Stimulated activated CD8-positive, alpha-beta memory T cell treated with anti-CD3 and anti-CD28 coated beads, Interleukin-15, amount 100 ng/mL, for 4 hours (primary cell): Measurements from ENCODE around the gene TRIM60.
"Not testable (repeated sequence)": the region's sequence is repeated elsewhere in the genome, so short reads cannot be mapped to it uniquely, and the experiment has no call there.

Source experiments
- DNase-seq, 2 donors: peaks; one replicate each; pipeline ENCODE4 v3.0.0-alpha.2; 2020; ENCODE audit warnings: low read depth in 2 of 2

The TRIM60 gene

DNA sequence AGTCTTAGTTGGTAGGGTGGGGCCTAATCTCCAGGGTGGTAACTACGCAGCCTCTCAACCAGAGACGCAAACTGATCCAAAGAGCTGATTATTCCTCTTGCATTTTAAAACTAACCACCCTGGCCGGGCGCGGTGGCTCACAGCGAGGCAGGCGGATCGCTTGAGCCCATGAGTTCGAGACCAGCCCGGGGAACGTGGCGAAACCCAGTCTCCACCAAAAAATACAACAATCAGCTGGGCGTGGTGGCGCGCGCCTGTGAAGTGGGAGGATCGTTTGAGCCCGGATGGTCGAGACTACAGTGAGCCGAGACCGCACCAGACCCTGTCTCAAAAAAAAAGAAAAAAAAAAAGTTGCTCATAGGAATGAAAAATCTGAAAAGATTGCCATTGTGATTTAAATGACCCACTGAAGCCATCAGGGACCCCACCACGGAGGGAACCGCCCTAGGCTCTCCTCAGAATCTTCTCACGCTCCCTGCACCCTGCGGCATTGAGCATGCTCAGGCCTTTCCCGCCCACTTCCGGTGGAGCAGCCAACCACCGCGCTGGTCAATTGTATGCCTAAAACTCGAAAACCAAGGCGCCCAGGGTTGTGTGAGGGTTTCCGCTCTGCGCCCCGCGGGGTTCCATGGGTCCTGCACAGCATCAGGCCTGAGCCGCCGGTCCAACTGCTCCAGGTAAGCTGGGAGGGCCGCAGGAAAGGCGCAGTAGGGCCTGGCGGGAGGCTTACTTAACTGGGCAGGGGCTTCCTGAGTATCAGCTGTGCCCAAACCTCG lies at the start of gene TRIM60:
Gene TRIM60, plus strand, starts transcription at position 564 of the 776 bp plus-strand sequence. CDS start 8,074 bp downstream, outside the sequence.
- no peak for DNase-seq

DNA sequence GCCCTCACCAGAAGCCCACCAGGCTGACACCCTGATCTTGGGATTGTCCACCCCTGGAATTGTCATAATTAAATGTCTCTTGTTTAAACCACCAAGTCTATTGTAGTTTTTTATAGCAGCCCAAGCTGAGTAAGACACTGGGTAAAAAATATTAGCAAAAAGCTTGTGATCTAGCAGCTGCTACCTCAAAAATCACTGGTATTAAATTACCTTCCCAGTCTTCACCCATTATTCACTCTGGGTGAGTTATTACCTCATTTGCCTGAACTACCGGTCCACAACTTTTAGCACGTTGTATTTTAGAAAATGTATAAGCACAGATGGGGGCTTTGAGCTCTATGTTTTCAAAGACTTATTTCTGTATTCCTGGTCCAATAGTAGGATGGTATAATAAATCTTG lies 42.3 kb upstream of the TRIM60 start:
- no peak for DNase-seq

DNA sequence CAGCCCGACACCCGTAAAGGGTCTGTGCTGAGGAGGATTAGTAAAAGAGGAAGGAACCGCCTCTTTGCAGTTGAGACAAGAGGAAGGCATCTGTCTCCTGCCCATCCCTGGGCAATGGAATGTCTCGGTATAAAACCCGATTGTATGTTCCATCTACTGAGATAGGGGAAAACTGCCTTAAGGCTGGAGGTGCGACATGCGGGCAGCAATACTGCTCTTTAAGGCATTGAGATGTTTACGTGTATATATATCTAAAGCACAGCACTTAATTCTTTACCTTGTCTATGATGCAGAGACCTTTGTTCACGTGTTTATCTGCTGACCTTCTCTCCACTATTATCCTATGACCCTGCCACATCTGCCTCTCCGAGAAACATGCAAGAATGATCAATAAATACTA lies 41.0 kb upstream of the TRIM60 start:
- DNase-seq = not testable (repeated sequence)

DNA sequence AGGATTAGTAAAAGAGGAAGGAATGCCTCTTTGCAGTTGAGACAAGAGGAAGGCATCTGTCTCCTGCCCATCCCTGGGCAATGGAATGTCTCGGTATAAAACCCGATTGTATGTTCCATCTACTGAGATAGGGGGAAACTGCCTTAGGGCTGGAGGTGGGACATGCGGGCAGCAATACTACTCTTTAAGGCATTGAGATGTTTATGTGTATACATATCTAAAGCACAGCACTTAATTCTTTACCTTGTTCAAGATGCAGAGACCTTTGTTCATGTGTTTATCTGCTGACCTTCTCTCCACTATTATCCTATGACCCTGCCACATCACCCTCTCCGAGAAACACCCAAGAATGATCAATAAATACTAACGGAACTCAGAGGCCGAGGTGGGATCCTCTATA lies 35.7 kb upstream of the TRIM60 start:
- not testable (repeated sequence) for DNase-seq

DNA sequence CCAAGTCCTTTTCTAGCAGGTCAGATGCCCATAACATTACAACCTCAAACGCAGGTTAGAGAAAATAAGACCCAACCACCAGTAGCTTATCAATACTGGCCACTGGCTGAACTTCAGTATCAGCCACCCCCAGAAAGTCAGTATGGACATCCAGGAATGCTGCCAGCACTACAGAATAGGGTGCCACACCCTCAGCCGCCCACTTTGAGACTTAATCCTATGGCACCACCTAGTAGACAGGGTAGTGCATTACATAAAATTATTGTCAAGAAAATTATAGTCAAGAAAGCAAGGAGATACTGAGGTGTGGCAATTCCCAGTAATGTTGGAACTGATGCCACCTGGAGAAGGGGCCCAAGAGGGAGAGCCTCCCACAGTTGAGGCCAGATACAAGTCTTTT lies 34.5 kb upstream of the TRIM60 start:
- no peak for DNase-seq

DNA sequence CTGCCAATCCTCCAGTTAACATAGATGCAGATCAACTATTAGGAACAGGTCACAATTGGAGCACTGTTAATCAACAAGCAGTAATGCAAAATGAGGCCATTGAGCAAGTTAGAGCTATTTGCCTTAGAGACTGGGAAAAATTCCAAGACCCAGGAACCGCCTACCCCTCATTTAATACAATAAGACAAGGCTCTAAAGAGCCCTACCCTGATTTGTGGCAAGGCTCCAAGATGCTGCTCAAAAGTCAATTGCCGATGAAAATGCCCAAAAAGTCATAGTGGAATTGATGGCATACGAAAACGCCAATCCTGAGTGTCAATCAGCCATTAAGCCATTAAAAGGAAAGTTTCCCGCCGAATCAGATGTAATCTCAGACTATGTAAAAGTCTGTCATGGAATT lies 33.9 kb upstream of the TRIM60 start:
- no peak for DNase-seq

DNA sequence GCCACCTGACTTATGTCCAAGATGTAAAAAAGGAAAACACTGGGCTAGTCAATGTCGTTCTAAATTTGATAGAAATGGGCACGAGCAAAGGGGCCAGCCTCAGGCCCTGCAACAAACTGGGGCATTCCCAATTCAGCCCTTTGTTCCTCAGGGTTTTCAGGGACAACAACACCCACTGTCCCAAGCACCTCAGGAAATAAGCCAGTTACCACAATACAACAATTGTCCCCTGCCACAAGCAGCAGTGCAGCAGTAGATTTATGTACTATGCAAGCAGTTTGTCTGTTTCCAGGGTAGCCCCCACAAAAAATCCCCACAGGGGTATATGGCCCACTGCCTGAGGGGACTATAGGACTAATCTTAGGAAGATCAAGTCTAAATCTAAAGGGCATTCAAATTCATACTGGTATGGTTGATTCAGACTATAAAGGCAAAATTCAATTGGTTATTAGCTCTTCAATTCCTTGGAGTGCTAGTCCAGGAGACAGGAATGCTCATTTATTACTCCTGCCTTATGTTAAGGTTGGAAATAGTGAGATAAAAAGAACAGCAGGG lies 33.2 kb upstream of the TRIM60 start:
- DNase-seq = not testable (repeated sequence)

DNA sequence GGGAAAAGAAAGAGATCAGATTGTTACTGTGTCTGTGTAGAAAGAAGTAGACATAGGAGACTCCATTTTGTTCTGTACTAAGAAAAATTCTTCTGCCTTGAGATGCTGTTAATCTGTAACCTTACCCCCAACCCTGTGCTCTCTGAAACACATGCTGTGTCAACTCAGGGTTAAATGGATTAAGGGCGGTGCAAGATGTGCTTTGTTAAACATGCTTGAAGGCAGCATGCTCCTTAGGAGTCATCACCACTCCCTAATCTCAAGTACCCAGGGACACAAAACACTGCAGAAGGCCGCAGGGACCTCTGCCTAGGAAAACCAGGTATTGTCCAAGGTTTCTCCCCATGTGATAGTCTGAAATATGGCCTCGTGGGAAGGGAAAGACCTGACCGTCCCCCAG lies 29.8 kb upstream of the TRIM60 start:
- DNase-seq = not testable (repeated sequence)

DNA sequence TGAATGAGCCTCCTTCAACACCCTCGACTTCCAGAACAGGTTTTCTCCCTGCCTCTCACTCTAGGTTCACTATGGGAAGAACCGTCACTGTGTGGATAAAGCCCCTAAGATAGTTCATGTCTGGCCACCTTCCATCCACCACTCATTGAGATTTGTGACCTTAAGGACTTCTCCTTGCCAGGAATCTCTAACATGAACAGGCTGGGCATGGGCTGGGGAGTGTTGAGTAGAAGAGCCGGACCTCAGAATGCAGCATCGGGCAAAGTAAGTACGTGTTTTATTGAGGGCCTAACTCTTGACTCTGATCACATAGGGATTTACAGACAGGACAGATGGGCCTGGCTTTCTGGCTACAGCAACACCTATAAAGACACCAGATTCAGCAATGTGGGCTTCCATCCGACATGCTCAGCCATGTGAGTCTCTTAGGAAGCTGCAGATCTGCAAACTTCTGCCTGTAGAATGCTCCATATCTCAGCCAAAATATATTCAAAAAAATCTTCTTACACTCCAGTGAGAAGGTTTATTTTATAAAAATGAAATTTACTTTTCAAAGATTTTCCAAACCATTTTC lies 26.4 kb upstream of the TRIM60 start:
- no peak for DNase-seq

DNA sequence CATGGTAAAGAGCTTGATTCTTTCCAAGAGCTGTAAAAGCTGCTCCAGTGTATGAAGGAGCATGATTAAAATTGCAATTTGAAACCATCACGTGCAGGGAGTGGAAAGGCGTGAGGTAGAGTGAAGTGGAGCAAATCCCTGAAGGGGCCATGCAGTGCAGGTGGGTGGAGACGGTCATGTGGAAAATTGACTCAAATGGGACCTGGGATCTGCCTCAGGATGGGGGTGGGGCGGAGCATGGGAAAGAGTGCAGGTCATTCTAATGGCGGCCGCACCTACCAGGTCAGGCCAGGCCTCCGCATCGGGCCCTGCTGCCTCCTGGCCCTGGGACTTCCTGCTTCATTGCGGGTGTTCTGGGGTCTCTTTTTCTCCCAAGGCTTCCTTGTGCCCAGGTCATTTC lies 25.3 kb upstream of the TRIM60 start:
- DNase-seq = no peak

DNA sequence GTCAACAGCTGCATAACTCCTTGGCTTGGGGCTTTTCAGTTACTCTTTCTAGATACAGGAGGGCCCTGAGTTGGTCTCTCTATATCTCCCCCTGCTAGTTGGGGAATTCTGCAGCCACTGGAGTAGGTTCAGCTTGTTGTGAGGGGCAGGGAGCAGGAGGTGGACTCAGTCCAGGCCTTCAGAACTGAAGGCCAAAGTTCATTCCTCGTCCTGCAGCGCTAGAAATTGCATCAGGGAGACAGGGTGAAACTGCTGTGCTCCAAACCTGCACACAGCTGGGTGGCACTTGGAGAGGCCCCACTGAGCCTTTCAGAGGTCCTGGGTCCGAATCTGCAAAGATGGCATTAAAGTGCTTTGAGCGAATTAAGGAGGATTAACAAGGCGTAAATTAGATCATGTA lies 24.9 kb upstream of the TRIM60 start:
- DNase-seq = no peak

DNA sequence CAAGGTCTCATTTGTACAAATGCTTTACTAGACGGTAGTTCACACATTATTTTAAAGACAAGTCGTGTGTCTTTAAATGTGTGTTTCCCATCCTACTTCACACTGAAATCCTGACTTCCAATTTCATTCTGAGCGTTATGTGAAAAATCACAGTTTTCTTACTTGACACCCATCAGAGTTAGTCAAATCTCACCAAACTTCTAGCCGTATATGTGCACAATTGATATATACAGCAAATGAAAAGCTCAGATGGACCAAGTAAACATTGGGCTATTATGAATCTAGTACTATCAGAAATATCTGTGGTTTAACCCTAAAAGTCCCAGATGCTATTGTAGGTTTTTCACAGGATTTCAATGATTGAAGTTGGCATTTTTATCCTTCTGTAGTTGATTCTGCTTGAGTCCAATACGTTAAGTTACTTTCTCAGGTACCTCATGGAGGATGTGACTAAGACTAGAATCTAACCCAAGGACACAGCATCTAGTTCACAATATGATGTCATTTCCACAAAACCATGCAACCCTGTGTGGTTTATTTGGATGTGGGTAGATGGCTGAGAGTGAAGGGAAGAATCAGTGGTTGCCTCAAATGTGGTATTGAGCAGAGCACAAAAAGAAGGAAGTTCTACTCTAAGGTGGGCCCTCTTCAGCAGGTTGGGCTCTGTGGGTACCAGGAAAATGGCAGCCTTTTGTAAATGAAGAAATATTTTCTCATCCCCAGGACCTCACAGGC lies 22.1 kb upstream of the TRIM60 start:
- DNase-seq = no peak

DNA sequence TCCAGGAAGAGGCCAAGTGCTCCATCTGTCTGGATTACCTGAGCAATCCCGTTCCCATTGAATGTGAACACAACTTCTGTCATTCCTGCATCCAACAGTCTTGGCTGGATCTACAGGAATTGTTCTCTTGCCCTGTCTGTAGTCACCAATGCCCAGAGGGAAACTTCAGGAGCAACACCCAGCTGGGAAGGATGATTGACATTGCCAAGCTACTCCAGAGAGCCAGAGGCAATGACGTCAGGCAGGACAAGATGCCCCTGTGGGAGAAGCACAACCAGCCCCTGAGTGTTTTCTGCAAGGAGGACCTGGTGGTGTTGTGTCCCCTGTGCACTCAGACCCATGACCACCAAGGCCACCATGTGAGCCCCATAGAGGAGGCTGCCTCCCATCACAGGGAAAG lies 21.3 kb upstream of the TRIM60 start:
- no peak for DNase-seq

DNA sequence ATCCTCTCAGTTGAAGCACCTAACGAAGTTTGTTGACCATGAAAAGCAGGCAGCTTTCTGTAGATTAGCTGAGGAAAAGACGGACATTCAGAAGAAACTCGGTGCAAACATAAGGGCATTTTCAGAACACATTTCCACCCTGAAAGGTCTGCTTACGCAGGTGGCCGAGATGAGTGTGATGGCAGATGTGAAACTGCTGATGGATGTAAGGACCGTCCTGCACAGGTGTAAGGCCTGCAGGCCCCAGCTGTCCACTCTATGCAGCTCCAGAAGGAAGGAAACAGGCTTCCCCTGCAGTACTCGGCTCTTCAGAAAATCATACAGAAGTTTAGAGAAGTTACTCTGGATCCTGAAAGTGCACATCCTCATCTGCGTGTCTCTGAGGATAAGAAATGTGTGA lies 20.8 kb upstream of the TRIM60 start:
- no peak for DNase-seq

DNA sequence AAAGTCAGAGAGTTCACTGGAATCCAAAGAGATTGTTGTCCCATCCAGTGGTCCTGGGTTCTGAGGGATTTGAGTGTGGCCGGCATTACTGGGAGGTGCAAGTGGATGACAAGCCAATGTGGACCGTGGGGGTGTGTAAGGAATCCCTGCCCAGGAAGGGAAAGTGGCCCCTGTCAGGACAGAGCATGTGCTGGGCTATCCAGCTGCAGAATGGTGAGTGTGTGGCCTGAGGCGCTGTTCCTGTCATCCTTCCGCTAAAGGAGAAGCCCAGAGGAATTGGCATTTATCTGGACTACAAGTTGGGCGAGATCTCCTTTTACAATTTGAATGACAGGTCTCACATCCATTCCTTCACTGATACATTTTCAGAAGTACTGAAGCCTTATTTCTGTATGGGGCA lies 20.4 kb upstream of the TRIM60 start:
- no peak for DNase-seq

DNA sequence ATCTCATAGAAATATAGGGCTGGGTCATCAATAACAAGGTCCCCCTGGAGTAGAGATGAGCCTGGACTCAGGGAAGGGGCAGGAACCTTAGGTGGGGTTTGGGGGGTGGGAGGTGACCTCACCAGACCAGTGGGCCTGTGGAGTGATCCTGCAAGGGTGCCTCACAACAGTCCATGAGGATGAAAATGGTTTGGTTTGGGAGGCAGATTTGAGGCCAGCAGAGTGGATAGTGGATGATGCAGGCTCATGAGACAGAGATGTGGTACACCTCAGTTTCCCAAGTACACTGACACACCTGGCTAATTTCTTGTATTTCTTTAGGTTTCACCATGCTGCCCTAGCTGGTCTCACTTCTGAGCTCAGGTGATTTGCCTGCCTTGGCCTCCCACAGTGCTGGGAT lies 18.1 kb upstream of the TRIM60 start:
- DNase-seq = no peak

DNA sequence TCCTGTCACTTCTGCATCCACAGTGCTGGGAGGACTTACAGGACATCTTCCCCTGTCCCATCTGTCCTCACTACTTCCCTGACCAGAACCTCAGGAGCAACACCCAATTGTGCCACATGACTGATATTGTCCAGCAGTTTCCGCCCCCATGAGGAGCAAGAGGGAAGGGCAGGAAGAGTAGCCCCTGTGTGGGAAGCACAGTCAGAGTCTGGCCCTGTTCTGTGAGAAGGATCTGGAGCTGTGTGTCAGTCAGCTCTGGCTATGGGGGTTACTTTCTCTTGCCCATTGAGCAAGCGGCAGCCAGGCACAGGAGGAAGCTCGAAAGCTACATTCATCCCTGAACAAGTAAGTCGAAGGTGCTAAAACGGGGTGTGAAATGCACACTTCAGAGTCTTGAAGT lies 14.8 kb upstream of the TRIM60 start:
- DNase-seq = no peak

DNA sequence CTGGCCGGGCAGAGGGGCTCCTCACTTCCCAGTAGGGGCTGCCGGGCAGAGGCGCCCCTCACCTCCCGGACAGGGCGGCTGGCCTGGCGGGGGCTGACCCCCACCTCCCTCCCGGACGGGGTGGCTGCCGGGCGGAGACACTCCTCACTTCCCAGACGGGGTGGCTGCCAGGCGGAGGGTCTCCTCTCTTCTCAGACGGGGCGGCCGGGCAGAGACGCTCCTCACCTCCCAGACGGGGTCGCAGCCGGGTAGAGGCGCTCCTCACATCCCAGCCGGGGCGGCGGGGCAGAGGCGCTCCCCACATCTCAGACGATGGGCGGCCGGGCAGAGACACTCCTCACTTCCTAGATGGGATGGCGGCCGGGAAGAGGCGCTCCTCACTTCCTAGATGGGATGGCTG lies 11.8 kb upstream of the TRIM60 start:
- DNase-seq = not testable (repeated sequence)

DNA sequence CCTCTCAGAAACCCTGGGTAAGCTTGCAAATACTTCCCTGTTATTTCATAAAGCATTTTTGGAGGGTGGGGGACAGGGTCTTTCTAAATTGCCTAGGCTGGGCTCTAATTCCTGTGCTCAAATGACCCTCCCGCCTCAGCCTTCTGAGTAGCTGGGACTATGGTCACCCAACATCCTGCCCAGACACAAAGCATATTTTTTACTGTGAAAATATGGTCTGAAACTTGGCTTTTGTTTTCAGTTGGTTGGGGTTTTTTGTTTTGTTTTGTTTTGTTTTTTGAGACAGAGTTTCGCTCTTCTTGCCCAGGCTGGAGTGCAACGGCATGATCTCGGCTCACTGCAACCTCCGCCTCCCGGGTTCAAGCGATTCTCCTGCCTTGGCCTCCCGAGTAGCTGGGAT lies 6.0 kb upstream of the TRIM60 start:
- DNase-seq = not testable (repeated sequence)

DNA sequence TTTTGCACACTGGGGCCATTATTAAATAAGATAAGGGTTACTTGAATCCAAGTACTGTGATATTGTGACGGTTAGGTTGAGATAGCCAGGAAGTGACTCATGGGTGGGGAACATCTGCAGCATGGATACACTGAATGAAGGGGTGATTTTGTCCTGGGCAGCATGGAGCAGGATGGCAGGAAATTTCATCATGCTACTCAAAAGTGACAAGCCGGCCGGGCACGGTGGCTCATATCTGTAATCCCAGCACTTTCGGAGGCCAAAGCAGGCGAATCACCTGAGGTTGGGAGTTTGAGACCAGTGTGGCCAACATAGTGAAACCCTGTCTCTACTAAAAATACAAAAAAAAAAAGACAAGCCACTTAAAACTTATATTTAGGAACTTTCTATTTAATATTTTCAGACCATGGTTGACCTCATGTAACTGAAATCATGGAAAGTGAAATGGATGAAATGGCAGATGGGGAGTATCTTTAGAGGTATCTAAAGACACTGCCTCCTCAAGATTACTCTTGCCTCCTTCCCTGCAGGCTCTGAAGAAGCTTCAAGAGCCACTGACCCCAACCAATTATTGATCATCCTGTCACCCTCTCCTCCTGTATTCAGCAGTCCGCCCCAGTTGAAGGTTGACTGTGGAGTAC lies 3.9 kb upstream of the TRIM60 start:
- DNase-seq = no peak

DNA sequence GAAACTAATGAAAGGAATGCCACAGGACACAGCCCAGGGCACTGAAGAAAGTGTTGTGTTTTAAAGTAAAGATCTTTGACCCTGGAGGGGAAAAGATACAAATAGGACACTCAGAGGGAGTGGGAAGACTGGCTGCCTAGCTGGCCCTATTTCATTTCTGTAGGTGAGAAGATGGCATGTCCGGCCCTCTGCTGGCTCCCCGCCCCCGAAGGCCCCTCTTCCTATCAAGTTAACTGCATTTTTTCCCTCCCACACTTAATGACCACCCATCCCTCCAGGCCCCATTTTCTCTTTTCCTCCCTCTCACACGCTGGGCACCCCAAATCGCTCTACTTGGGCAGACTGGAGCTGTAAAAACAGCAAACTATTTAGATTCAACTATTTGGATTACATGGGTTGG lies 16.4 kb downstream of the TRIM60 start:
- no peak for DNase-seq

DNA sequence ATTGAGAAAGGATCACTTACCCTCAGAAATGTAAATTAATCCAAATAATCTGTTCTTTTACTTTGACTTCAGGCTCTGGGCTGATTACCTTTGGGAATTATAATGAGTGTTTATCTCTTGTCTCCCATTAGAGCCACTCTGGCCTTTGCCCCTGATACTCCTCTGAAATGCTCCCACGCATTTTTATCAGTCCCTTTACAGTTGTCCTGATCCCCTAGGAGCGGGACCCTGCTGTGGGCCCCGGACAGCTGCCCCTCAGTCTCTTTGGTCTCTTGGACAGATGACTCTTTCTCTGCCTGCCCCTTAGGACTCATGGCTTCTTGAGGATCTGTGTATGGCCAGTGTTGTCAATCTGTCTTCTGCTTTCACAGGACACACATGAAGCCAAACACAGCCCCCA lies 20.8 kb downstream of the TRIM60 start:
- no peak for DNase-seq
